Measurements from ENCODE around the gene ZNF281.
A peak's percentile ranks its signal among the peaks of the same experiment; 100 is the strongest.
"Not testable (repeated sequence)": the region's sequence is repeated elsewhere in the genome, so short reads cannot be mapped to it uniquely, and the experiment has no call there.

Gene ZNF281, protein sequence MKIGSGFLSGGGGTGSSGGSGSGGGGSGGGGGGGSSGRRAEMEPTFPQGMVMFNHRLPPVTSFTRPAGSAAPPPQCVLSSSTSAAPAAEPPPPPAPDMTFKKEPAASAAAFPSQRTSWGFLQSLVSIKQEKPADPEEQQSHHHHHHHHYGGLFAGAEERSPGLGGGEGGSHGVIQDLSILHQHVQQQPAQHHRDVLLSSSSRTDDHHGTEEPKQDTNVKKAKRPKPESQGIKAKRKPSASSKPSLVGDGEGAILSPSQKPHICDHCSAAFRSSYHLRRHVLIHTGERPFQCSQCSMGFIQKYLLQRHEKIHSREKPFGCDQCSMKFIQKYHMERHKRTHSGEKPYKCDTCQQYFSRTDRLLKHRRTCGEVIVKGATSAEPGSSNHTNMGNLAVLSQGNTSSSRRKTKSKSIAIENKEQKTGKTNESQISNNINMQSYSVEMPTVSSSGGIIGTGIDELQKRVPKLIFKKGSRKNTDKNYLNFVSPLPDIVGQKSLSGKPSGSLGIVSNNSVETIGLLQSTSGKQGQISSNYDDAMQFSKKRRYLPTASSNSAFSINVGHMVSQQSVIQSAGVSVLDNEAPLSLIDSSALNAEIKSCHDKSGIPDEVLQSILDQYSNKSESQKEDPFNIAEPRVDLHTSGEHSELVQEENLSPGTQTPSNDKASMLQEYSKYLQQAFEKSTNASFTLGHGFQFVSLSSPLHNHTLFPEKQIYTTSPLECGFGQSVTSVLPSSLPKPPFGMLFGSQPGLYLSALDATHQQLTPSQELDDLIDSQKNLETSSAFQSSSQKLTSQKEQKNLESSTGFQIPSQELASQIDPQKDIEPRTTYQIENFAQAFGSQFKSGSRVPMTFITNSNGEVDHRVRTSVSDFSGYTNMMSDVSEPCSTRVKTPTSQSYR

DNA sequence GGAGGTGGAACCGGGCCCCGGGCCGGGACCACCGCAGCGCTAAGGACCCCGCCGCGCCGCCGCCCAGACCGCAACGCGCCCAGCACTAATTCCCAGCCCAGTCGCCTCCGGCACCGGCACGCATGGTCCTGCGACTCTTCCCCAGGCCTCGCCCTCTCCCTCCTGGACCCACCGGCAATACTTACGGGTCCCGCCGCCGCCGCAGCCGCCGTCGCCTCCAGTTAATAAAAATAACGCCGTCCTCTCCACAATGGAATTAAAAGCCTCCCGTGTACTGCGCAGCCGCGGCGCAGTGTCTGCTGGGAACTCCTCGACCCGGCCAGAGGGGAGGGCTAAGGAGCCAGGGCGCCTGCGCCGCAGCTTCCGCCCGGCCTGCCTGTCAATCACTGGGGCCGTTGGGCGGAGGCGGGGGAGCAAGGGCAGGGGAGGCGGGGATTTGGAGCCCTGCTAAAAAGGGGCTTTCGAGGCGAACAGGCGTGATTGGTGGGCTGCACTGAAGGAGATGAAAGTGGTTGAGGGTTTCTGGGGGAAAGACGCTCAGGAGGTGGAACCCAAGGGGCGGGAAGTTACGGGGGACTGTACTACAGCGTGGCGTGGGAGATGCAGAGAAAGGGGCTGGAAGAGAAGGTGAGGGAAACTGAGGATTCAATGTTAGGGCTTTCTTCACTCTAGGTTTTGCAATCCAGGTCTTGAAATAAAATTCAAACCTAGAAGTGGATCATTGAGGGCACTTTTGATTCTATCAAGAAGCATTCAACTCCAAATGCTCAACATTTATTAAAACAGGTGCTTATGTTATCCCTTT is at the start of gene ZNF281:
TSS of gene ZNF281 (minus strand) at position 276 of the 805 bp plus-strand sequence. CDS start 331 bp downstream, outside the sequence.
- DNase-seq = peak; percentile 86

DNA sequence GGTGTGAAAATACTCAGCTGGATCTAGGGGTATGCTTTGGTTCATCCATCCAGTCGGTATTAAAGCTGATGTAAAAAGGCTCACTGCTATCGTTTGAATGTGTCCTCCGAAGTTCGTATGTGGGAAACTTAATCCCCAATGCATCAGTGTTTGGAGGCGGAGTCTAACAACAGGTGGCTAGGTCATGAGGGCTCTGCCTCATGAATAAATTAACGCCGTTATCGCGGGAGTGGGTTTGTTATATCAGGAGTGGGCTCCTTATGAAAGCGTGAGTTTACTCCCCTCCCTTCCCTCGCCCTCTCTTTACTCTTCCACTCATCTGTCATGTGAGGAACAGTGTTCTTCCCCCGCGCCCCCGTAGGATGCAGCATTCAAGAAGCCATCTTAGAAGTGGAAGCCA is 48.9 kb upstream of the ZNF281 start:
- no peak for DNase-seq

DNA sequence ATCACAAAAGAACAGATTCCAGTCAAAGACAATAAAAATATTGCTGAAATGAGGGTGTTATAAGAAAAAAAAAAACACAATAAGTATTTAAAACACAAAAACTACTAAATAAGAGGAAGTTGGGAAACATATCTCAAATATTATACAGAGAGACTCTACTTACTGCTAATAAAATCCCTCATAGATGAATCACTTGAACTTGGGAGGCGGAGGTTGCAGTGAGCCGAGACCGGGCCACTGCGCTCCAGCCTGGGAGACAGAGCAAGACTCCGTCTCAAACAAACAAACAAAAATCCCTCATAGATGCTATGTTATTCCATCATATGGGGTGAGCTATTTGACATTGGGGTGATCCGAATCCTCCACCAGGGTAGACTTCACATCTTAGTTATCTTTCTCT is 48.0 kb upstream of the ZNF281 start:
- DNase-seq = no peak

DNA sequence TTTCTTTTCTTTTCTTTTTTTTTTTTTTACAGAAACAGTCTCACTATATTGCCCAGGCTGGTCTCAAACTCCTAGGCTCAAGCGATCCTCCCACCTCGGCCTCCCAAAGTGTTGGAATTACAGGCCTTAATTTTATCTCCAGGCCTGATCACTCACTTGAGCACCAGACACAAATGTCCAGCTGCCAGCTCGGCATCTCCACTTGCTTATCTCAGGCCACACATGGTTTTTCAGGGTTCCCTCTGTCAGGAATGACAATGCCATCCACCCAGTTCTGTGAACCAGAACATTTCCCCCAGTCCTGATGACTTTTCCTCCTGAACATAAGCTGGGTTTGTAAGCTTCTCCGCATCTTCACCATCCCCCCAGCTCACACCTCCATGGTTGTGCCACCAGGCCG is 44.6 kb upstream of the ZNF281 start:
- DNase-seq = no peak

DNA sequence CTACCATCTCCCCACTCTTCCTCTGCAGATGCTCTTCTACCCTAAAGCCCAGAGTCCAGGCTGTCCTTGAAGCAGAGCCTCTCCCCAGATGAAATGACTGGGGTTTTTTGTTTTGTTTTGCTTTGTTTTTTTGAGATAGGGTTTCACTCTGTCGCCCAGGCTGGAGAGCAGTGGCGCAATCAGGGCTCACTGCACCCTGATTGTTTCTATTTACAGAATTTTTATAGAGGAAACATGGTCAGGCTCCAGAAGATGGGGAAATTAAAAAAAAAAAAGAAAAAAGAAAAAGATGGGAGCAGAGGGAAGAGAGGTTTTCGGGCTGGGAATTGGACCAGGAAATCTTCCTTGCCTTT is 43.7 kb upstream of the ZNF281 start:
- DNase-seq = no peak

DNA sequence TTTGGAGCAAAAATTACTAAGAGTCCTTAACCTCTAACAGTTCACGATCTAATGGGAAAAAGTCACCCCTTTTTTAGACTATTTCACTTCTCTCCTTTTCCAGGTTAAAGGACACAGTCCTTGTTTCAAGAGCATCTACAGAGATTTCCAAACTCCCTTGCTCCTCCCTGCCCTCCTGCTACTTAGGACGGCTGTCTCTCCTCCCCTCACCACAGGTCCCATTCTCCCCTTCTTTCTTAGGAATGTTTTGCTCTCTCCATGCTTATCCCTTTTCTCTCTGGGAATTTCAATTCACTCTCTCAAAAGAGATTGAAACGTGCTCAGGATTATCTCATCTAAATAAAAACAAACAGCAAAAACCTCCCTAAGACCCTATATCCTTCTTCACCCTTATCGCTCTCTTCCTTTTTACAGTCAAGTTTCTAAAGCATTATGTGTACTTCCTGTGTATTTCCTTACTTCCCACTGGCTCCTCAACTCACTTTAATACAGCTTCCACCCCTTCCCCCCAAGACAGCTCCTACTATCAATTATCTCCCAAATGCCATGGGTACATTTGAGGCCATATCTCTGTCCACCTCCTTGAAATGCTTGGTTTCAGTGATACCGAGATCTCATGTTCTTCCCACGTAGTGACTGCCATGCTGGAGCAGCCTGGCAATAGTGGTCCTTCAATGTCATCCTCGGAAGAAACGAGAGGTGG is 43.2 kb upstream of the ZNF281 start:
- no peak for DNase-seq

DNA sequence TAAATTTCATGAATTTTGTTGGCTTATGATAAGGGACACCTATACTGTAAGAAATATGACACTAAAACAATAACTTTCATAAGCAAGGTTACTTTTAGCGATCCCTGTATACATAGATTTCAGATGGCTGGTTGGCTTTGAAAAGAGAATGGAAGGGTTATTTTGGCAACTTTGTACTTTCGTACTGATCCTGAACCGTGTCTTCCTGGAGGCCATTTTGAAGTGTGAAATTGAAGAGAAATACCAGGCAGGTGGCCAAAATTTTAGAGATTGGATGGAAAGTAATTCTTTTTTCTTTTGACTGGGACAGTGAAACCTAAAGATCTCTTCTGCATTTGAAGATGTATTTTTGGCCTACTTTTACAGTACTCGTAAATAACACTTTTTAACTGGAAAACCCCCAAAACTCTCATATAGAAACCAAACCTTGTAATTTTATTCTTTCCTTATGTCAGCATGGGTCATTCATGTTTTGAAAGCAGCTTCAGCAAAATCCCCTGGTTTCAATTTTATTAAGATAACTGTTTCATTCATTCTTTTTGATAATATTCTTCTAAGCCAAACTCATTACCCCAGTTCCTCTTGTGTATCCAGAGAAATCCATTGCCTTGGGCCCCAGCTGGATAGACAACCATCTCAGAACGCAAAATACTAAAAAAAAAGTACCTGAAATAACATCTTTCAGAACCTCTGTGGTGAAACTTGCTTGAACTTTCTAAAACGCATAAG is 38.4 kb upstream of the ZNF281 start:
- no peak for DNase-seq

DNA sequence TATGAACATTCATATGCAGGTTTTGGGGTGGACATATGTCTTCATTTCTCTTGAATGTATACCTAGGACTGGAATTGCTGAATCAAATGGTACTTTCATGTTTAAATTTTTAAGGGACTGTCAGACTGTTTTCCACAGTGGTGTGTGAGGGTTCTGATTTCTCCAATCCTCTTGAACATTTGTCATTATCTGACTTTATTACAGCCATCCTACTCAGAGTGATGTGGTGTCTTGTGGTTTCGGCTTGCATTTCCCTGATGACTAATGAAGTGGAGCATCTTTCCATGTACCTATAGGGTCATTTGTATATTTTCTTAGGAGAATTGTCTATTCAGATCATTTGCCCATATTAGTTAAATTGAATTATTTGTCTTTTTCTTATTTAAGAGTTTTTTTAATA is 35.4 kb upstream of the ZNF281 start:
- DNase-seq = no peak

DNA sequence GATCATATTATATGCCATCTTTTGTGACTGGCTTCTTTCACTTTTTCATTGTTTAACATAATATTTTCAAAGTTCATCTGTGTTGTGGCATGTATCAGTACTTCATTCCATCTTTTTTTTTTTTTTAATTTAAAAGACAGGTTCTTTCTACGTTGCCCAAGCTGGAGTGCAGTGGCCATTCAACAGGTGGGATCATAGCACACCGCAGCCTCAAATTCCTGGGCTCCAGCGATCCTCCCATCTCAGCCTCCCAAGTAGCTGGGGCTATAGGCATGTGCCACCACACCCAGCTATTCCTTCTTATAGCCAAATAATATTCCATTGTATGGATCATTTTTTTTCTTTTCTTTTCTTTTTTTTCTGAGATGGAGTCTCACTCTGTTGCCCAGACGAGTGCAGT is 34.6 kb upstream of the ZNF281 start:
- no peak for DNase-seq

DNA sequence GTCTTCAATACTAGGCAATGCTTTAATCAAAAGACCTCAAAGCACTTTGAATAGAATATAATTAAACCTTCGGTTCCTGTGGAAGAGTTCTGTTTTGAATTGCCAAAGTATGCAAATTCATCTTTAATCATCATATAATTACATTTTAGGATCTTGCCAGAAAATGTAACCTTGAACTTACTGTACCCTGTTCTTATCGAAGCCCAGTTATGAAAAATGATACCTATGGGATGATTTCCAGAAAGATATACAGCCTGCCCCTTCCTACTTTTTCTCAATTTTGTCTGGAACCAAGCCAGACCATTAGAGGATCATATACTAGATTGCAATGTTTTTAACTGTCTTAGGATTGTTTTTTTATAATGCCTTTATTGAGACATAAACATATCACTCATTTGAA is 34.0 kb upstream of the ZNF281 start:
- no peak for DNase-seq

DNA sequence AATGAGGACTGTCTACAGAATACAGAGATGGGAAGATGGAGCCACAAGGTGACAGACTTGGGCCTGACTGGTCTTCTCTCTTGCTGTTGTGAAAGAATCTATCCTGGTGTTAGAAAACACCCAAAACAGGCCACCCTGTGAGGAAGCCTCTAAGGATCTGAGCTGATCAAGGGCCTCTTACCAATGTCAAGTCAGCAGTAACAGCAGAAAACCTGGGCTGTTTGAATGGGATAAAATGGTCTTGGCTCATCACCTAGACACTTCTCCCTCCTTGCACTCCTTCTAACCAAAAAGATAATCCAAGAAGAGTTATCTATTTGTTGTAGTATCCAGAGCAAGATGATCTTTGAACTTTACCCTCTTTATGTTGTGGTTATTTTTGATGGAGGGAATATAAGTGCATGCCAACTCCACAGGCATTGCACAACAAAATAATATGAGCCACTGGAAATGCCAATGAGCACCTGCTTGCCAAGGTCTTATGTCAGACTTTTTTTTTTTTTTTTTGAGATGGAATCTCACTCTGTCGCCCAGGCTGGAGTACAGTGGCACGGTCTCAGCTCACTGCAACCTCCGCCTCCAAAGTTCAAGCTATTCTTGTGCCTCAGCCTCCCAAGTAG is 32.8 kb upstream of the ZNF281 start:
- no peak for DNase-seq

DNA sequence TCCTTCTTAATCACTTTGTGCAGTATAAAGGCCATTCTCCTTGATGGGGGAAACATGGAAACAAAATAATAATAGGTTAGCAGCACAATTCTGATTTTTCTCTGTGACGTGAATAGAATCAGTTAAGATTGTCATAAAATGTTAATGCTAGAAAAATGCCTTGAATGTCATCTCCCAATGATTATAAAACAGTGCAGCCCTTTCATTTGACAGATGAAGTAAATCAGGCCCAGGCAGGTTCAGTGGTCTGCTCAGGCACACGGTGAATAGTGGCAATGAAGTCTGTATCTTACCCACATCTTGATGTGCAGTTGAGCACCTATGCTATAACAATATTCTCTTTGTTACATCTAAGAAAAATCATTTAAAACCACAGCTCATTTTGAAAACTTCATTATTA is 32.2 kb upstream of the ZNF281 start:
- DNase-seq = no peak

DNA sequence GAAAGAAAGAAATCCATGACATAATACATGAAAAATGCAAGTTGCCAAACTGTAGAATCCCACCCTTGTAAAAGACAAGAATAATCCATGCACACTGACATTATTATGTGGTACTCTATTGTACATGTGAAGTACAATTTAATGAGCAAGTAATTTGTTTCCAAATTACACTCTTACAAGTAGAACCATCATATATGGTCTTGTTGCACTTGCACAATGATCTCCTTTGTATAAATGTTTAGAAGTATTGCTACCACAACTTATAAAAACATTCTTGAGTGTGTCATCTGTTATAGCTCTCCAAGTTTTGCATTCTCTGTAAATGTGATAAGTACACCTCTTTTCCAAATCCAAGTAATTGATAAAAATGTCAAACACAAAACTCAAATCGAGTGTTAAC is 29.1 kb upstream of the ZNF281 start:
- no peak for DNase-seq

DNA sequence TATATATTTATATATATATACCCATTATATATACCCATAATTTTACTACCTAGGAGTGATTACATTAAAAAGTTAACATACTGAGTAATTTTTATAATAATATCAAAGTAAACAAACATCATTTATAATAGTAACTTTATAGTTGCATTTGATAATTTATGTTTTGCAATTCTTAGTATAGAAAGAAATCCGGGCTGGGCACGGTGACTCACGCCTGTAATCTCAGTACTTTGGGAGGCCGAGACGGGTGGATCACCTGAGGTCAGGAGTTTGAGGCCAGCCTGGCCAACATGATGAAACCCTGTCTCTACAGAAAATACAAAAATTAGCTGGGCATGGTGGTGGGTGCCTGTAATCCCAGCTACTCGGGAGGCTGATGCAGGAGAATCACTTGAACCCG is 28.6 kb upstream of the ZNF281 start:
- DNase-seq = not testable (repeated sequence)

DNA sequence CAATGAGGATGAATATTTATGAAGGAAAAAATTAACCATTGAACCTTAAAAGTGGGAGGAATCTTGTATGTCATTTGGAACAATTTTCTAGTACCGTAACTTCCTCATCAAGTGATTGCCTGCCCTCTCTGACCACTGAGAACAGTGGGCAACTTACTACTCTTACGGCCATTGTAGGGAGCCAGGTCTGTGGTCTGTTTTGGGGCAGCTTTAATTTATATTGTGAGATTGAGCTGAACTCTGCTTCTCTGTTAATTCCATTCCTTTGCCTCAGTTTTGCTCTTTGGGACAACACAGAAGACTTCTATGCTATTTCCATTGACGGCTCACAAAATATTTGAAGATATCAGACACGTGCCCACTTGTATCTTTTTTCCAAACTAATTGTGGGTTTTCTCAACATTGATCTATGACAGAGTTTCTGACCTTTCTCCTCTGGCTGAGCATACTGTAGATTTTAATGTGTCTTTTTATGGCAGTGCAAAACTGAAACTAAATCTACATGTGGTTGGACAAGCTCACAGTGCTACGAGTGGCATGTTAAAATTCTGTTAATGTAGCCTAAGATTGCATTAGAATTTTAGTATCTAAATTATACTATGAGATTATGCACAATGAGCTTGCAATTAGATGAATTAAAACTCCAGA is 27.8 kb upstream of the ZNF281 start:
- DNase-seq = no peak

DNA sequence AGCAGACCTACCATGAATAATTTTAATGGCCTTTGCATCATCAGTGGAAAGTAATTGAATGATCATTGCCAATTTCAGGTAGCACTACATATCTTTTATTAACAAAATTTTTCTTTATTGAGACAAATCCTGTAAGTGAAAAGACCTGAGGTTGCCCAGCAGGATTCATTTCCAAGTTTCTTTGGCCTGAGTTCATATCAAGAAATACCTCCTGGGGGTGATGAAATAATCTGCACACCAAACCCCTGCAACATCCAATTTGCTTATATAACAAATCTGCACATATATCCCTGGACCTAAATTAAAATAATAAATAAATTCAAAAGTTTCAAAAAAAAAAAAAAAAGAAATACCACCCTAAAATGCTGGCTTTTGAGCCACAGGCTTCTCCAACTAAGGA is 27.3 kb upstream of the ZNF281 start:
- no peak for DNase-seq

DNA sequence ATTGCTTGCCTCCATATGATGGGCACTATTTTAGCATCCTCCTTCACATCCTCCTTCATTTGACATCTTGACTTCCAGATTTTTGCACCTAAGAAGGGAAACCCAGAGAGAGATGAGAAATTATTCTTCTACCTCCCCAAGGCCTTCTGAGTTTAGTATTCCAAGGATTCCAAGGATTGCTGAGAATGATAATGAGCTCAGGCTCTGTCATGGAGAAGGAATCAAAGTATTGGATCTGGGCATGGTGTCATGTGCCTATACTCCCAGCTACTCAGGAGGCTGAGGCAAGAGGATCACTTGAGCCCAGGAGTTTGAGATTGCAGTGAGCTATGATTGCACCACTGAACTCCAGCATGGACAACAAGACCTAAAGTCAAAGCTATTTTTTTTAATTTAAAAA is 26.6 kb upstream of the ZNF281 start:
- DNase-seq = no peak

DNA sequence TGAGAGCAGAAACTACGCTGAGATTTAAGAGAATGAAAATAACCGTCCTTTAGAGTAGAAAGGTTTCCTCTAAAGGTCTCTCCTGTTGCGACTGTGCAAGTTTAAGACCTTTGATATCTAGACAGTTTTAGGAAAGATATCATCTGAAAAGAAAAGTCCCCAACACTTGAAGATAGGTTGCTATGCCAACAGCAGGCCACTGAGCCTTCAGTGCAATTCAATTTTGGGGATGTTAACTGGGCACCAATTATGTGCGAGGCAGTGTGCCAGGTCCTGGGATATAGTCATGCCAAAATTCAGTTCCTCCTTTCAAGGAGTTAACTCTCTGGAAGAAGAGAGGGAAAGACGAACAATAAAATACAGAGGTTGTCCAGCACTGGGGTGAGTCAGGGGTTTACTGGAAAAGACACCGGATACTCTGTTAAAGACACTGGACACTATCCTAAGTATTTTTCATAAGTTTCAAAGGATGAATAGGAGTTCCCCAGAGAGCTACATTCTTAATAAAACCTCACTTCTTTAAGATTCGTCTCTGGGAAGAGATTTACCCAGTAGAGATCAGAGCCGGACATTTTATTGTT is 25.5 kb upstream of the ZNF281 start:
- no peak for DNase-seq

DNA sequence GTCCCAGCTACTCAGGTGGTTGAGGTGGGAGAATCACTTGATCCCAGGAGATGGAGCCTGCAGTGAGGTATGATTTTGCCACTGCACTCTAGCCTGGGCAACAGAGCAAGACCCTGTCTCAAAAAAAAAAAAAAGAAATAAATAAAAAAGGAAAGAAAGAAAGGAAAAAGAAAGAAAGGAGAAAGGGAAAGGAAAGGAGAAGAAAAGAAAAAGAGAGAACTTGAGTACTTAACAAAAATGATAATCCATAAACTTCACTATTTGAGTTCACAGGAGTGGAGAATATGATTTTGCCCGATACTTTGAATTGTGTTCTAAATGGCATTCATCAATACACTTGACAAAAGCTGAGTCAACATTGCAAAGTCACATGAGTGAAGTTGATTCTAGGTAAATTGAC is 23.8 kb upstream of the ZNF281 start:
- no peak for DNase-seq

DNA sequence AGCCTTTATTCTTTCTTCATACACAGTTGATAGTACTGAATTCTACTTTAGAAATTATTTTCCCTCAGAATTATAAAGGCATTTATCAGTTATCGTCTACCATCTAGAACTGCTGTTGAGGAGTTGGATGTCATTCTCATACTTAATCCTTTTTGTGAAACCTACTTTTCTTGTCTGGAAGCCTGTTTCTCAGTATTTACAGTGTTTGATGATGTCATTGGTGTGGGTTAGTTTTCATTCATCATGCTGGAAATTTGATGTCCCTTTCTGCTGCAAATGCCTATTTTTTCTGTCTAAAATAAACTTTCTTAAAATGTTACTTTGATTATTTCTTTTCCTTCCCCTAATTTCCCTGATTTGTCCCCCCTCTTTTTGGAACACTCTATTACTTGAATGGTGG is 22.8 kb upstream of the ZNF281 start:
- DNase-seq = no peak
